Glomerular endothelial cell (primary cell): Measurements from ENCODE around the gene ECSIT. TPM values are rescaled to one million over a fixed set of nuclear protein-coding genes. Genes with fewer than 3 reads are reported as not detected.

Source experiments
- DNase-seq: peaks from one replicate; pipeline ENCODE4 v3.0.0-alpha.2; 2011; ENCODE audit warnings: low read depth, low spot score; ENCODE audit errors: extremely low read depth
- total RNA-seq: library from RNA; depleted of rRNA; stranded (reverse); fragments of >200 nt; gene quantifications from 2 replicates; pipeline ENCODE4 v1.2.3, GENCODE V29; 2015

ECSIT gene
- total RNA-seq, 1 donor from 2014 or later, result 25.3 TPM

DNA sequence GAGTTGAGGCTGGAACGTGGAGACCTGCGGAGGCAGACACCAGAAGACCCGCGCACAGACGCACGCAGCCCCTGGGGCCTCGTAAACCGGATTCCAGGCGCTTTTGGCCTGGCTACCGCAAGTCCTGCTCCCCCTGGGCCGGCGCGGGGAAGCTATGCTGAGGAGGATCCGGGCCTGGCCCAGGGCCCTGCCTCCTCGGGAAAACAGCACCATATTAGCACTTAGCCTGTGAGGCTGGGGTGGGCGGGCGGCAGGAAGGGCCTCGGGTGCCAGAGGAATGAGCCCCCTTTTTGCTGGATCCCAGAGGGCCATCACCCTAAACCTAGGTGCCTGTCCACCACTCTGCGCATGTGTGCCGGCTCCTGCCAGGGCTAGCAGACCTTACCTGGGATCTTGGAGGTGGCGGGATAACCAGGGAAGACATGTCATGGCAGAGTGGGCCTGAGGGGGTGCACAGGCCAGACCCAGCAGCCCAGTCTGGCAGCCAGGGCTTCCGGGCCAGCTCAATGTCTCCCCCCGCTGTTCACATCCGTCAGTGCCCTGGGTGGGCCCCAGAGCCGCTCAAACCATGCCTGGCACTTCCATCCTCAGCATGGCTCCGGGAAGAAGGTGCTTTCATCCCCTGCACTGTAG lies 22.8 kb upstream of the ECSIT start:
- DNase-seq, result no peak

DNA sequence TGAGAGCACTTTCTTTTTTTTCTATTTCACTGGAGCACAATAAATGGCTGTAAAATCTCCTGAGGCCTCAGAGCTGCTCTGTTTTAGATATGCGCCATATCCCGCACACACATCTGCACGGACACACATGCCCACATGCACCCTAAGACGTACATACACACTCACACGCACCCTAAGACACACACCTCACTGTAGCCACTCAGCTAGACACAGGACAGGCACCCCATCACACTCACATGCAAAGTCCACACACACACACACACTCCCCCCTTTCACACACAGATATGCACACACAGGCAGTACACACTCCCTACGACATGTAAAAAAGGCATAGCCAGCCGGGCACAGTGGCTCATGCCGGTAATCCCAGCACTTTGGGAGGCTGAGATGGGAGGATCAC lies 21.3 kb upstream of the ECSIT start:
- no peak for DNase-seq

DNA sequence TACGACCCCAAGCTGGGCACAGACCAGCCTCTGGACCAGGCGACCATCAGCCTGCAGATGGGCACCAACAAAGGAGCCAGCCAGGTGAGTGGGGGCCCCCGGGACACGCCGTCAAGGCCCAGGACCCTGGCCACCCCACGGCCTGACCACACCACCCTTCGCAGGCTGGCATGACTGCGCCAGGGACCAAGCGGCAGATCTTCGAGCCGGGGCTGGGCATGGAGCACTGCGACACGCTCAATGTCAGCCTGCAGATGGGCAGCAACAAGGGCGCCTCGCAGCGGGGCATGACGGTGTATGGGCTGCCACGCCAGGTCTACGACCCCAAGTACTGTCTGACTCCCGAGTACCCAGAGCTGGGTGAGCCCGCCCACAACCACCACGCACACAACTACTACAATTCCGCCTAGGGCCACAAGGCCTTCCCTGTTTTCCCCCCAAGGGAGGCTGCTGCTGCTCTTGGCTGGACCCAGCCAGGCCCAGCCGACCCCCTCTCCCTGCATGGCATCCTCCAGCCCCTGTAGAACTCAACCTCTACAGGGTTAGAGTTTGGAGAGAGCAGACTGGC lies 20.5 kb upstream of the ECSIT start:
- DNase-seq, result no peak

DNA sequence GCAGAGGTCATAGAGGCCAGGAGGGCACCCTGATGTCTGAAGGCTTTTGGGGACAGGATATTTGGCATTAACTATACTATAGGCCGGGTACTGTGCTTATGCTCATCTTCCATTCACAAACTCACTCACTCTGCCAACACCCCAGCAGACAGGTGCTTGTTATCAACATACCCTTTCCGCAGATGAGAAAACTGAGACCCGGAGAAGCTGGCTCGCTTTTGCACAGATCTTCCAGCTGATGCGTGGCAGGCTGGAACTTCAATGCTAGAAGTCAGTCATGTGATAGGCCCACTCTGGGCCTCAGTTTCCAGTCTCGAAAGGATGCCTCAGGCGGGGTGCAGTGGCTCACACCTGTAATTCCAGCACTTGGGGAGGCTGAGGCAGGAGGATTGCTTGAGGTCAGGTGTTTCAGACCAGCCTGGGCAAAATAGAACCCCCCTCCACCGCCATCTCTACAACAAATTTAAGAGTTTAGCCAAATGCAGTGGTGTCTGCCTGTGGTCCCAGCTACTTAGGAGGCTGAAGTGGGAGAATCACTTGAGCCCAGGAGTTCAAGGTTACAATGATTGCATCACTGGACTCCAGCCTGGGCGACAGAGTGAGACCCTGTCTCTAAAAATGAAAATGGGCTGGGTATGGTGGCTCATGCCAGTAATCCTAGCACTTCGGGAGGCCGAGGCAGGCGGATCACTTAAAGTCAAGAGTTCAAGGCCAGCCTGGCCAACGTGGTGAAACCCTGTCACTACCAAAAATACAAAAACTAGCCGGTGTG lies 19.2 kb upstream of the ECSIT start:
- no peak for DNase-seq

DNA sequence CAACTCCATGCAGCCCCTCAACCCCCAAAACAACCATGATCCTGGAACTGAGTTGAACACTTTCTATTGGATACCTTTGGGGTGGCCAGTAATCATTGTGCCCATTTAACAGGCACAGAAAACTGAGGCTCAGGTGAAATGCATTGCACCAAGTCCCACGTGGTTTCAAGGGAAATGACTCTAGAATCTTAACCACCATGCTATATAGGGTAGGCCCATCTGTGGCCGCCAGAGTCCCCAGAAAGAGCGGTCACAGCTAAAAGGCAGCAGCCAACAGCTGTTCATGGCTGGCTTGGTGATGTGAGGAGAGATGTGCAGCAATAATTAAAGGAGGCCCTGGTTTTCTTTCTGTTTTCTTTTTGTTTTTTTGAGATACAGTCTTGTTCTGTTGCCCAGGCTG lies 12.3 kb upstream of the ECSIT start:
- no peak for DNase-seq

DNA sequence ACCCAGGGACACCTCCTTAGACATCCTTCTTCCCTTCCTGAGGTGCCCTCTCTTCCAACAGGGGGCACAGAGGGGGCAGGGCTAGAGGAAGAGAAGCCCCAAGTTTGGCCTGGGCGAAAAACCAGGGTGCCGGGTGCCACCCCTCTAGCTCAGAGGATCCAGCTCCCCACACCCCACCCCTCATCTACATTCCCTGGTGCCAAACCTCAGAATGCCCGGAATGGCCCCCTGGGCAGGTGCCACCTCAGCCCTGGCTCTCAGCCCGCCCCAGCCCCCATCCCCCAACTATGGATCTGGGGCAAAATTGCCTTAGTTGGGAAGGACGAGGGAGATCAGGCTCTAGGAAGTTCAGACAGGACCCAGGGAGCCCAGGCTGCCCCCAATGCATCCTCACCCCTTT lies 11.7 kb upstream of the ECSIT start:
- DNase-seq, result no peak

DNA sequence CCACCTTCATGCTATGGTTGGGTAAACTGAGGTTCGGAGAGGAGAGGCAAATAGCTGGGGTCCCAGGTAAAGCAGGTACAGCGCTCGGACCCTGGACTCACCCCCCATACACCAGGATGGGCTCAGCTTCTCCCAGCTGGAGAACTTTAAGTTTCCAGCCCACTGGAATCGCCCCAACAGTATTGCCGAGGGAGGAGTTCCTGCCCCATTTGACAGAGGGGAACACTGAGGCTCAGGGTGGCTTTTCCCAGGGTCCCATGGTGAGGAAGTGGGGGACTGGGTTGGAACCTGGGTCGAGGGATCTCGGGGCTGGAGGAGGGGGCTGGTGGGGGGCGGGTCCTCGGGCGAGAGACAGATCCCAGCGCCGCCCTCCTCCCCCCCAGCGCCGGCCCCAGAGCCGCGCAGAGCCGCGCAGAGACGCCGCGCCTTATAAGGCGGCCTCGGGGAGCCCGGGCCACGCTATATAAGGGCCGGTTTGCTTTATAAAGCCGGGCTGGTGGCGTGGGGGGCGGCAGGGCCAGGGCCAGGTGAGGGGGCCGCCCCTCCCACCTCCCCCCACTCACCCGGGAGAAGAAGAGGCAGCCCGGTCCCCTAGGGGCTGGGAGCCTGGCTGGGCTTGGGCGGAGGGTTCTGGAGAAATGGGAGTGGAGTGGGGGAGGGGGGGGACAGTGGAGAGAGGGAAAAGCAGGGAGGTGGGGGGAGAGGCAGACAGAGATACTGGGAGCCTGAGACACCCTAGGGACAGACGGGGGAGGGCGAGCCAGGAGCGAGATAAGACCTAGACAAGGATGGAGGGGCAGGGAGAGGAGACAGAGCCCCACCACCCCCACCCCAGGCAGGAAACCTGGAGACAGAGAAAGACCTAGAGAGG lies 10.8 kb upstream of the ECSIT start:
- DNase-seq, result no peak

DNA sequence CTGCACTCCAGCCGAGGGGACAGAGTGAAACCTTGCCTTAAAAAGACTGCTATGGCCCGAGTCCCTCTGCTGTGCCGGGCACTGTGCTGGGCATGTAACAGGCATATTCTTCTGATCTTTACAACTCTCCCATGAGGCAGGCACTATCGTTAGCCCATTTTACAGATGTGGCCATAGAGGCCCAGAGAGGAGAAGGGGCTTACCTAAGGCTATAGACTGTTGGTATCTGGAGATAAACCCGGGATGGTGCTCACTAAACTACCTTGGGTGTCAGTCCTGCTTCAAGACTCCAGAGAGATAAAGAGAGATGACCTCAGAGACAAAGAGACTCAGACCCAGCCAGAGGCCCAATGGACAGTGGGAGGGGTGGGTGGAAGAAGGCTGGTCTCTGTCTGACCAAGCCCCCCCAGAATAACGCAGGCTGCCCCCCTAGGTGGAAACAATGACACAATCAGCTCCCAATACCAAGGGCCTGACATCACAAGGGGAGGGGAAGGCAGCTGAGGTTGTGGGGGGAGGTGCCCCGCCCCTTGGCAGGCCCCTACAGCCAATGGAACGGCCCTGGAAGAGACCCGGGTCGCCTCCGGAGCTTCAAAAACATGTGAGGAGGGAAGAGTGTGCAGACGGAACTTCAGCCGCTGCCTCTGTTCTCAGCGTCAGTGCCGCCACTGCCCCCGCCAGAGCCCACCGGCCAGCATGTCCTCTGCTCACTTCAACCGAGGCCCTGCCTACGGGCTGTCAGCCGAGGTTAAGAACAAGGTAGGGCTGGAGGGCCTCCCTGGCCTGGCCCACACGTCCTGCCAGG lies 9.5 kb upstream of the ECSIT start, which contains the start of gene CNN1:
TSS of gene CNN1 (plus strand) at position 620 of the 805 bp plus-strand sequence. CDS start at position 697, 77 bp downstream.
- DNase-seq, result no peak

DNA sequence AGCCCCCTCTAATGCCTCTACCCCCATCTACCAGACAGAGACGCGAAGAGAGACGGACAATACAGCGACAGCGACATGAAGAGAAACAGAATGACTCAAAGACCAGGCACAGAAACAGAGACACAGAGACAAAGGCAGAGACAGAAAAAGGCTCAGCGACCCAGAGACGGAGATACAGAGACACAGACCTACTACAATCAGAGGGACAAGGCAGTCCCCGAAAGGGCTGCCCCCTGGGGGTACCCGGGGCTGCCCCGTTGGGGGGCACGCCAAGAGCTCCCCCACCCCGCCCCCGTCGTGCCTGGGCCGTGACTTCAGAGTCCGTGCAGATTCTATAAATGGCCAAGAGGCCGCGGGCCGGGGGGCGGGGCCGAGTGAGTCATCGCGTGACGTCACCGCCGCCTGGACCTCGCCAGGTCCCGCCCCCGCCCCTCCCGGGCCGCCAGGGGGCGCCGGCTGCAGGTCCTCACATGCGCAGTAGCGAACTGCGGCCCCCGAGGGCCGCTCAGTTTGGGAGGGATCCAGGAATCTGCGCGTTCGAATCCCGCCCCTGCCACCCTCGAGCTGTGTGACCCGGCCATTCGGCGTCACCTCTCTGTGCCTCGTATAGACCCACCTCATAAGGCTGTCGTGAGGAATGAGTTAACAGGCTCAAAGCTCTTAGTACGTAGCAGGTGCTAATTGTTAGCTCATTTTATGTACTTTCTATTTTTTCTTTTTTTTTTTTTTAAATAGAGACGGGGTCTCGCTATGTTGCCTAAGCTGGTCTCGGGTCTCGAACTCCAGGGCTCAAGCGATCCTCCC lies 7.1 kb upstream of the ECSIT start:
- DNase-seq, result no peak

DNA sequence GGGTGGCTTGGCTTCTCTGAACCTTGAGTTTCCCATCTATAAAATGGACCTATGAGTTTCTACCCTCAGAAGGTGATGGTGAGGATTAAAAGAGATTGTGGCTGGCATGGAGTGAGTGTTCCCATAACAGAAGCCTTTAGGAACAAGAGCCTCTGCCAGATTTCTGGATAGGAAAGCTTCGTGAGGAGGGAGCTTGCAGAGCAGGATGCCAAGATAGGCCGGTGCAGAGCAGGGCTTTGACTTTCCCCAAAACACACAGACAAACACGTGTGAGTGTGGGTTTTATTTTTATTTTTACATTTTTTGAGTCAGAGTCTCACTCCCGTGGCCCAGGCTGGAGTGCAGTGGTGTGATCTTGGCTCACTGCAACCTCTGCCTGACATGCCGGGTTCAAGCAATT lies 6.0 kb upstream of the ECSIT start:
- DNase-seq, result no peak

DNA sequence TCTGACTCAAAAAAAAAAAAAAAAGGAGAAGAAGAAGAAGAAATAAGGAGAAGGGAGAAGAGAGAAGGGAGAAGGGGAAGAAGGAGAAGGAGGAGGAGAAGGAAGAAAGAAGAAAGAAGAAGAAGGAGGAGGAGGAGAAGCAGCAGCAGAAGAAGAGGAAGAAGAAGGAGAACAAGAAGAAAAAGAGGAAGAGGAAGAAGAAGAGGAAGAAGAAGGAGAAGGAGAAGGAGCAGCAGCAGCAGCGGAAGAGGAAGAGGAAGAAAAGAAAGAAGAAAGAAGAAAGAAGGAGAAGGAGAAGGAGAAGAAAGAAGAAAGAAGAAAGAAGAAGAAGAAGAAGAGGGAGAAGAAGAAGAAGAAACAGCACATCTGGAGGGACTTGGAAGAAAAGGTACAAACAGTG lies 5.6 kb upstream of the ECSIT start:
- DNase-seq, result no peak

DNA sequence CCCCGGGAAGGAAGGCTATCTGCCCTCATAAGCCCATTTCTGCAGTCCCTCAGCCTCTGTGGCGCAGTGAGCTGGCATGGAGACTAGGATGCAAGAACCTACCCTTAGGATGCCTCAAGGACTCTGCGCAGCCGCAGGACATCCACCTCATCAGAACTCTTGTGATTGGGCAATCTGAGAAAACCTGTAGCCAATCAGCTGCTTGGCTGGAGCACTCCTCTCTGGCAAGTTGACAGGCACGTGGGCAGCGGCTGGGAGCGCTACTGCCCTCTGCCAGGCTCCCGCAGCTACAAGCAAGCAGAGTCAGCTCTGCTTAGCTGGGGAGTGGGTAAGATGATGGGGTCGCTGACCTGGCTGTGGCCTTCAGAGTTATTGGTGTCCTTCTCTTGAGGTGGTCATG lies 1.5 kb upstream of the ECSIT start:
- DNase-seq, result no peak

DNA sequence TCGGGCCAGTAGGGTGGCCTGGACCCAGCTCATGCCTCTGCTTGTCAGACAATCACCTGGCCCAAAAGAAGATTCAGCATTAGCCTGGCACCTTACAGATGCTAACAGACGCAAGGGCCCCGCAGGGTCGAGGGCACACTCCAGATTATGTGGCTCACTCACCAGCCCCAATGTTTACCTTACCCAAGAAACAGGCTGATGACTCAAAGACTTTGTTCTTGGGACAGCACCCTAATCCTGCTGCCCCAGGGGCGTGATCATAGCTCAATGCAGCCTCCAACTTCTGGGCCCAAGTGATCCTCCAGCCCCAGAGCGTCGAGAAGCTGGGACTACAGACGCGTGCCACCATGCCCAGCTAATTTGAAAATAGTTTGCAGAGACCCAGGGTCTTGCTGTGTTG lies 9.8 kb downstream of the ECSIT start:
- DNase-seq, result no peak

DNA sequence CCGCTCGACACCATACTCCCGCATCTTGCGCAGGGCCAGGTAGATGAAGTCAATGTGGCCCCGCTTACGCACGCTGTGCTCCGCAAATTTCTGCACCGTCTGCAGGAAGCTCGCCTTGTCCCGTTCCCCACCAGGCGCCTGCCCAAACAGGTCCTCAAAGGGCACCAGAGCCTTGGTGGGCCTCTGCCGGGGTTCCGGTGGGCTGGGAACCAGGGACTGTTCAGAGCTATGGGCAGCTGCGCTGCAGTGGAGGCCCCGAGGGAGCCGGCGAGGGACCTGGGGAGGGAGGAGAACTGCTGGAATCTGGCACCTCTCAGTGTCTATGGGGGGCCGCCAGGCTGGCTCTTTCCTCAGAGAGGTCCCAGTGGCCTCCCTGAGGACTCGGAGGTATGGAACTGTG lies 15.0 kb downstream of the ECSIT start:
- no peak for DNase-seq

DNA sequence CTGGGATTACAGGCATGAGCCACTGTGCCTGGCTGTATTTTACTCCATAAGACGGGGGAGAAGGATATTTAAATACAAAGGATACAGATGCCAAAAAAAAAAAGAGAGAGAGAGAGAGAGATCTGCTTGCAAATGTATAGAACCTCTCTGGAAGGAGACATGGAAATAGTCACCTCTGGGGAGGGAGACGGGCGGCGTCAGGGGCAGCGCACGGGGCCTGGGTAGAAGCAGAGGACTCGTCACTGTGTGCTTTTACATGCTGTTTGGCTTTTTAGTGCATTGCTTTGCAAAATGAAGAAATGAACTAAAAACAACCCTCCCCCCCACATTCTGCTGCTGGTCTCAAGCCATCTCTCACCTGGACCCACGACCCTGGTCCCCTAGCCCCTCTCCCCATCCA lies 18.5 kb downstream of the ECSIT start:
- no peak for DNase-seq

DNA sequence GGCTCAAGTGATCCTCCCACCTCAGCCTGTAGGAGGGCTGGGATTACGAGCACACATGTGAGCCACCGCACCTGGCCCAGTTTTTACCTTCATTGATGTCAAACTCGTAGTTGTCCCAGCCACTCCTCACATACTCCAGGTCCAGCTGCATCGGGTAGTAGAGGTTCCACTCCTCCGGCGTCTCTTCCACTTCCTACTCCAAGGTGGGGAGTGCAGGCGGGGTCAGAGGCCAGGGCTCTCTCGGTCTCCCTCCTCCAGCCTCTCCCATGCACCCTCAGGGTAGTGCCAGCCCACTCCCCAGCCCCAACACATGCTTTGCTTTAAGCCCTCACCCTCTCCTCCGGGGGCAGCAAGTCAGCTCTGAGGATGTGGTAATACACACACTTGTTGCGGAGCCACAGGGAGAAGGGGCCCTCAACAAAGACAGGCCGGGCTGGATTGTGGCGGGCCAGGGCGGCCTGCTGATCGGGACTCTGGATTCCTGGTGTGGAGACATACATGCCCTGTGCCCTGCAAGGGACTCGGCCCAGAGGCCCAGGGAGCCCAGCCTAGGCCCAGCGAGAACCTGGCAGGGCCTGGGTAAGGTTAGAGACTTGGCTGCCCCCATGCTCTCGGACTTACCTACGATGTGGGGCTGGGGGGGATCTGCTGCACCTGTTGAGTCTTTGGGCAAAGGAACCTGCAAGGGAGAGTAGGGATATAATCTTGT lies 21.4 kb downstream of the ECSIT start:
- no peak for DNase-seq

DNA sequence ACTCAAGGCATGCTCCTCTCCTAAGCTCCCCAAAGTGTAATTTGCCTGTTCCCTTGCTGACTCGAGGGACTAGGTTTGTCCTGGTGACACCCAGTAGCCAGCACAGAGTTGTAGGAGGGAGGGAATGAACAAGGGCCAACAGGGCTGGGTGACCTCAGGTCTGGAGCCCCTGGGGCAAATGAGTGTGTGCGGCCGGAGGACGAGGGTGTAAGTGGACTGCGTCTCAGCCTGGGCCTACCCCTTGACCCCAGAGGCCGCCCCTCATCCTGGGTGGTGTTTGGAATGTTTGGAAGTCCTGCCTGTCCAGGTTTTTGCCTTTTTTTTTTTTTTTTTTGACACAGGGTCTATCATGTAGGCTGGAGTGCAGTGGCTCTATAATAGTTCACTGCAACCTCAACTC lies 22.0 kb downstream of the ECSIT start:
- no peak for DNase-seq

DNA sequence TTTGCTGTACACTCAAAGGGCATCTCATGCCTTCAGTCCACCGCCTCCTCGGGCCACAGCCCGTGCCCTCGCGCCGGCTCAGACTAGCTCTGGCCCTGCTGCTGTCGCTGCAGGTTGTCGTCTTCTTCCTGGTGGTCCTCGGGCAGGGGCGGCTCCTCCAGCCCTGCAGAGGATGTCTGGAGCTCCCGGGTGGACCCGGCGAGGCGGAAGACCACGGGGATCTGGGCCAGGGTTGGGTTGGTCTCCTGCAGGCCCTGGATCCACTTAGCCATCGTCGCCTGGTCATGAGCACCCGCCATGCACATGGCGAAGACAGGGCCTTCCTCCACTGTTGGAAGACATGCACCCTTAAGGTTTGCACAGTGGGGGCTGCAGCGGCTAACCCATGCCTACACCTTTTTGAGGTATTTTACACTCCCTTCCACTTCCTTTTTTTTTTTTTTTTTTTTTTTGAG lies 22.8 kb downstream of the ECSIT start:
- DNase-seq, result no peak
